WI38 (cell line): ENCODE results near the gene TADA2A.

Experiments used
- H3K4me3 ChIP-seq: 2 replicates; pipeline ENCODE4 v1.5.1; 2011; ENCODE audit warnings: low read depth, mild to moderate bottlenecking, control low read depth, low read length
- CTCF ChIP-seq: IDR thresholded peaks from 2 replicates; pipeline ENCODE4 v1.5.1; 2012; ENCODE audit warnings: low read depth, mild to moderate bottlenecking, control low read depth, low read length

TADA2A gene

GRCh38 chr17:37494971-37495370 lies 88.3 kb downstream of the TADA2A start:
- no peak for TF ChIP-seq CTCF
- H3K4me3 ChIP-seq: no peak overlapping the region

GRCh38 chr17:37500378-37500777 lies 93.7 kb downstream of the TADA2A start:
- no peak overlapping the region for H3K4me3 ChIP-seq
- no peak for TF ChIP-seq CTCF

- no peak overlapping the region for H3K4me3 ChIP-seq
- no peak for TF ChIP-seq CTCF
Measured at GRCh38 chr17:37502009-37502936, 95.6 kb downstream of the TADA2A start.

- no peak overlapping the region for H3K4me3 ChIP-seq
- no peak for TF ChIP-seq CTCF
Measured at GRCh38 chr17:37503148-37503547, 96.5 kb downstream of the TADA2A start.

GRCh38 chr17:37505333-37505732 lies 98.6 kb downstream of the TADA2A start:
- no peak overlapping the region for H3K4me3 ChIP-seq
- TF ChIP-seq CTCF: no peak

- no peak overlapping the region for H3K4me3 ChIP-seq
- peak; percentile 61 for TF ChIP-seq CTCF
Measured at GRCh38 chr17:37506678-37507077, 100.0 kb downstream of the TADA2A start.

GRCh38 chr17:37507111-37507510 lies 100.4 kb downstream of the TADA2A start:
- TF ChIP-seq CTCF: no peak
- no peak overlapping the region for H3K4me3 ChIP-seq
